Stimulated activated CD8-positive, alpha-beta memory T cell treated with anti-CD3 and anti-CD28 coated beads, Interleukin-12 subunit alpha, Interleukin-12 subunit beta, amount 100 ng/mL, for 24 hours (primary cell): ENCODE data around the gene KDM1B.
"Not testable (repeated sequence)": the region's sequence is repeated elsewhere in the genome, so short reads cannot be mapped to it uniquely, and the experiment has no call there.

Source experiments
- DNase-seq: peaks from one replicate; pipeline ENCODE4 v3.0.0-alpha.2; 2020; ENCODE audit errors: extremely low read depth

Gene KDM1B

DNA sequence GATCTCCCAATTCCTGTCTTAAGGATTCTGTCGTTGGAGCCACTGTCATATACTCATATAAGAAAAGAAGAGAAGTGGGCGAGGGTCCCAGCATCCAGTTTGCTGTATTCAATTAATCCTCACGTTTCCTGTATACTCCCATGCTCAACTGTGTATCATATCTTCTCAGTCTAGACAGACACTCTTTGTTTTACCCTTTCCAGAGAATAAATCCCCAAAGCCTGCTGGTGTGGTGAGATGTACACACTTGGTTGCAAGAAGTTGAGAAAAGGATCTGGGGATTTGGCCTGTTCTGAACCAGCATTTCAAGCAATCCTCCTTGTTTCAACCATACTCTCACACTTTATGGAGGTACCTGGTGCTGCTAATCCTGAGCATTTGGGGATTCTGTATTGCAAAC, 3.4 kb upstream of the KDM1B start:
- no peak for DNase-seq

DNA sequence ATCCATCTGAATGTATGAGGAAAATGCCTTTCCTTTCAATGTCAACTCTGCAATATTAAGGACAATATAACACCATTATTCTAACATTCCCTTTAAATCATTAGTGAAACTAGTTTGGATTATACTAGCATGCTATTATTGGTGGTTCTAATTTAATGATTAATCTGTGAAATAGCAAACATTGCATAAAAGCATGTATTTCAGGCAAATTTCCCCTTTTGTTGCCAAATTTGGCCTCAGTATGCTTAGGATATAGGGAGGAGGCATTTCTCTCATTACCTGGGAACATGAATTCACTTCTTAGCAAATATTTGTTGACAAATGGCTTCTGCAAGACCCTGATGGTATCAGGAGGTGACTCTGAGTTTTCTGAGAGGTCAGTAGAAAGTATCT, 1.9 kb upstream of the KDM1B start:
- no peak for DNase-seq

- DNase-seq = no peak
Observed at GRCh38 chr6:18154507-18155149, 594 bp upstream of the KDM1B start, which contains the start of gene TPMT. Gene TPMT (minus strand): TSS chr6:18155077. CDS start chr6:18149127, 5,950 bp downstream.

DNA sequence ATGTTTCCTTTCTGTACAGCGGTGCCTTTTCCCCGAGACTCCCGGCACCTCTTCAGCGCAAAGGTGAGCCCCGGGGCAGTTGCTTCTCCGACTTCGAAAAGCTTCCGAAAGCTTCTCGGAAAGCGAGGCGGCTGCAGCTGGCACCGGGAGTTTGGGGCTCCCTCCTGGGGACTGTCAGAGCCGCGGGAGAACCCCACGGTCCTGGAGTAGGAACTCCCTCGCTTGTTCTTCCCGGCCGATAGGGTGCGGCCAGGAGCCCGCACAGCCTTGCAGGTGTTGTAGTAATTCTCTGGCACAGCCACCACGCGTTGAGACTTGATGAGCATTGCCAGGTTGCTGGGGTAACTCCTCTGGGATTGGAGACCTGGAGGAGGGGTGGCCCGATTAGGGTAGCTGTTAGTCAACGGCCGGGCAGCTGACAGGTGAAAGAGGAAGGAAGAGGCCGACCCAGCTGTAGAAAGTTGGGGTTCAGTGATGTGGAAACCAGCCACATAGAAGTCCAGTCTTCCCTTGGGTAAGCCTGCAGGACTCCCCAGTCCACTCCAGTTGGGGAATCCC, 721 bp downstream of the KDM1B start:
- peak; percentile 11 for DNase-seq

- no peak for DNase-seq
Observed at GRCh38 chr6:18160911-18161310, 5.7 kb downstream of the KDM1B start.

DNA sequence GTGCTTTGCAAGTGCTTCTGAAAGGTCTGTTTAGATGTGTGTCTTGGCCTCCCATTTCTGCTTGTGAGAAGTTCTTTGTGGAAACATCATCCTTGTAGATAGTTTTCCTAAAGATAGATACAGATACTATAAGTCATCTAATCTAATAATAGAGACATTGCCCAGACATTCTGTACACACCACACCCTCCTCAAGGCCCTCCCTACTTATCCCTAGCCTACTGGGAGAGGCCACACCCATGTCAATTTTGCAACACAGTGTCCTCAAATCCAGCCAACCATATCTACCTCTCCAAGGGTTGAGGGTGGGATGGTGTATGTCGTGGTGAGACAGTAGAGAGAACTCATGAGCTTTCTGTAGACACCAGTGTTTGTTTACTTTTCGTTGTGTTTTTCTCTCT, 6.2 kb downstream of the KDM1B start:
- DNase-seq = no peak

DNA sequence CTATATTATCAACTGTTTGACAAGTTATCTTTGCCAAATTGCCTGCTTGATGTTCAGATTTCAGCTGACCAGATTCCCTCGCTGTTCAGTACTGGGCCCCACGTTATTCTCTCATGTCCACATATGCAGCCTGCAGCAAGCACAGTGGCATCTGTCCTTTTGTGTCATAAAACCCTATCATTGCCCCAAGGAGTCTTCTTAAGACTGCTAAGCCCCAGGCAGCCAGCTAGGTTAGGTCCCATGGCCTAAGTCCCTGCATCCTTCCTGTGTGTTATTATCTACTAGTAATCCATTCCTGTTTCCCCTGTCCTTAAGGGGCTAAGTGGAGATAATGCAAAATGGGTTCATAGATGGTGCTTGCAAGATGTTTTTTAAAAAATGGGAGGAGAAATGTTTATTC, 7.2 kb downstream of the KDM1B start:
- no peak for DNase-seq

- DNase-seq = no peak
Observed at GRCh38 chr6:18165751-18166150, 10.5 kb downstream of the KDM1B start.

GRCh38 chr6:18166312-18167036, 11.3 kb downstream of the KDM1B start:
- no peak for DNase-seq

DNA sequence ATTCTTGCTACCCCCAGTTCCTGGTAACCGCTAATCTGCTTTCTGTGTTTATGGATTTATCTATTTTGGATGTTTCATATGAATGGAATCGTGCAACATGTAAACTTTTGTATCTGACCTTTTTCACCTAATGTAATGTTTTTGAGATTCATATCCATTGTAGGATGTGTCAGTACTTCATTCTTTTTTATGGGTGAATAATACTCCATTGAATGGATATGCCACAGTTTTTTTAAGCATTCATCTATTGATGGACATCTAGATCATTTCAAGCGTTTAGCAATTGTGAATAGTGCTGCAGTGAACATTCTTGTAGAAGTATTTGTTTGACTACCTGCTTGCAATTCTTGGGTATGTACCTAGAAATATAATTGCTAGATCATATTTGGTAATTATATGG, 13.0 kb downstream of the KDM1B start:
- DNase-seq = no peak

DNA sequence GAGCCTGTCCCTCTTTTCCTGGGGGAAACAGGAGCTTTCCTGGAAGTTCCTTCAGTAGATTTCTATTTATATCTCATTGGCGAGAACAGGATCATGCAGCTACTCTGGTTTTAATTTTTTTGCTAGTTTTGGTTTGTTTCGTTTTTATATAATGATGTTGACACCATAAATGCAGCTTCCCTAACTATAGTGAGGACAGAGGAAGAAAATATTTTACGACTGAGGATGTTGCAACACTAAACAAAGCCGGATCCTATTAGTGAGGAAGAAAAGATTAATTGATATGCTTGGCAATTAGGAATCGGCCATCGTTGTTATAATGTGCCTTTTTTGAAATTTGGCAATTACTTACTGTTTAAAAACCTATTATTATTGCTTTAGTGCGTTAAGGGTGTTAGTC, 16.6 kb downstream of the KDM1B start:
- DNase-seq = no peak

GRCh38 chr6:18176198-18176597, 21.0 kb downstream of the KDM1B start:
- not testable (repeated sequence) for DNase-seq

GRCh38 chr6:18177286-18177965, 22.2 kb downstream of the KDM1B start:
- no peak for DNase-seq

DNA sequence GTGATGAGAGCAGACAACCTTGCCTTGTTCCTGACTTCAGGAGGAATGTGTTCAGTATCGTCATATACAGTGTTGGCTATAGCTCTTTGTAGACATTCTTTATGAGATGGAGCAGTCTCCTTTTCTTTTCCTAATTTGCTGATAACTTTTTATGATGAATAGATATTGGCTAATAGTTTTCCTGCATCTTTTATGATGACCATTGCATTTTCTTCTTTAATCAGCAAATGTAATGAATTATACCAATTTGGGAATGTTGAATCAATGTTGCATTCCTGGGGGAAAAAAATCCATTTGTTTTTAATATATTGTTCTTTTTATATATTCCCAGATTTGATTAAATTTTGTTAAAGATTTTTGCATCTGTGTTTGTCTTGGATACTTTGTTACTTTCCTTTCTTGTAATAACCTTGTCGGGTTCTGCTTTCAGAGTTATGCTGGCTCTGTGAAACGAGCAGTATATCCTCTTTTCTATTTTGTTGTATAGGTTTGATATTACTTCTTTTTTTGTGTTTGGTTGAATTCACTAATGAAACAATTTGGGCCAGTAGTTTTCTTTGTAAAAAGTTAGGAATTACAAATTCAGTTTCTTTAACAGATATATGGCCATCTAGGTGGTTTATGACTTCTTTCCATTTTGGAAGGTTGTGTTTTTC, 23.9 kb downstream of the KDM1B start:
- no peak for DNase-seq

GRCh38 chr6:18179770-18180356, 24.6 kb downstream of the KDM1B start:
- no peak for DNase-seq

GRCh38 chr6:18182568-18182967, 27.3 kb downstream of the KDM1B start:
- DNase-seq = no peak

GRCh38 chr6:18183766-18184165, 28.5 kb downstream of the KDM1B start:
- no peak for DNase-seq

DNA sequence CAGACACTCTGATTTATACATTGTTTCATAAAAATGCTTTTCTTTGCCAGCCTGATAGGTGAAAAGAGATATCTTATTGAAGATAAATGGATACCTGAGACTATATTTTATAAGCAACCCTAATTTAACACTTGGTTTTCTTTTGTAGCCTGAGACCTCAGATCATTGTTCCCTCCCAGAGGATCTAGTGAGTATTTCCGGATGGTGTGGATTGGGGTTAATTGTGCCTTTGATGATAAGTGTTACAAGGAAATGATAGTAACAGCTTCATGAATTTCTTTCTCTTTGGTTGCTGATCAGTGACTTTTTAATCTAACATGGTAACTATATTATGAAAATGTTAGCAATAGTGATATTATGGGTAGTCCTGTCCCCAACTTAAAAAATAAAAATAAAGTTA, 30.4 kb downstream of the KDM1B start:
- no peak for DNase-seq

GRCh38 chr6:18186033-18186432, 30.8 kb downstream of the KDM1B start:
- DNase-seq = no peak

DNA sequence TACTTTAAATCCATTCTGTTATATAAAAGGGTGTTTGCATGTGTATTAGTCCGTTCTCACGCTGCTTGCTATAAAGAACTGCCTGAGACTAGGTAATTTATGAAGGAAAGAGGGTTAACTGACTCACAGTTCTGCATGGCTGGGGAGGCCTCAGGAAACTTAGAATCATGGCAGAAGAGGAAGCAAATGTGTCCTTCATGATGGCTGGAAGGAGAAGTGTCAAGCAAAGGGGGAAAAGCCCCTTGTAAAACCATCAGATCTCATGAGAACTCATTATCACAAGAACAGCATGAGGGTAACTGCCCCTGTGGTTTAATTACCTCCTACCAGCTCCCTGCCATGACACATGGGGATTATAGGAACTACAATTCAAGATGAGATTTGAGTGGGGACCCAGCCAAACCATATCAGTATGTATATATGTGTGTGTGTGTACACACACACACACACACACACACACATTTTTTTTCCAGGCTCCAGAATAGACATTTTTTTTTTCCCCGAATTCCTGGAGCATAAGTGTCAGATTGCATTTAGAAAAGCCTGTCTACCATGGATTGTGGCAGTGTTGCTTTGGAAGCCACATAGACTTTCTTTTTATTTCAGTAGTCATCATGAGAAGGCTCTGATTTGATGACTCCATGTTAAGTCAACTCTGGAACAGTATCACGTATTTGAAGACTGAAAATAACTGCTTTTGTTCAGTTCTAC, 31.5 kb downstream of the KDM1B start:
- no peak for DNase-seq

DNA sequence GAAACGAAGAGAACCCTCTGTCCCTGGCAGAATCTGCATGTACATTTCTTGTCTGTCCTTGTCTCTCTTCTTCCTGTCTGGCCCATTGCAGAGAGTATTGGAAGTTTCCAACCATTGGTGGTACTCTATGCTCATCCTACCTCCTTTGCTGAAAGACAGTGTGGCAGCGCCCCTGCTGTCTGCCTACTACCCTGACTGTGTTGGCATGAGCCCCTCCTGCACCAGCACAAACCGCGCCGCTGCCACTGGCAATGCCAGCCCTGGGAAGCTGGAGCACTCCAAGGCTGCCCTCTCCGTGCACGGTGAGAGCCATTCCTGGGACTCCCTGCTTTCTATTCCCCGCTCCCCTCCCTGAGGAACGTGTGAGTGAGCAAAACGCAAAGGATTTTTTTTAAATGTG, 32.5 kb downstream of the KDM1B start:
- DNase-seq = no peak
